A673 (cell line): ENCODE measurements around the gene DCLK2. TPM values are rescaled to one million over a fixed set of nuclear protein-coding genes. Genes with fewer than 3 reads are reported as not detected.

ENCODE experiments used
- BruUV-seq: library from RNA; stranded (reverse); fragments of 400-500 nt; replicated peaks from 2 replicates; lab custom pipeline; 2021; lab: Mats Ljungman, UMichigan
- CTCF ChIA-PET: fragments of 300-600 bp; sonication (Branson Sonifier 250); formaldehyde crosslinking; loops from one replicate; lab custom pipeline; 2022; ENCODE audit warnings: antibody characterized with exemption; lab: Charles Lee
- POLR2A ChIA-PET: fragments of 300-600 bp; sonication (Branson Sonifier 250); formaldehyde crosslinking; loops from one replicate; lab custom pipeline; 2022; ENCODE audit warnings: antibody characterized with exemption; ENCODE audit not compliant: low non-redundant PET; lab: Charles Lee
- DNase-seq: peaks from one replicate; pipeline ENCODE4 v3.0.0-alpha.2; 2015; ENCODE audit warnings: low spot score
- H3K27ac ChIP-seq: fragments of 200-600 bp; sonication (generic); 2 replicates; pipeline ENCODE4 v1.5.1; 2016; ENCODE audit warnings: mixed run types, low read depth, mild to moderate bottlenecking, mixed read lengths, antibody characterized with exemption, low read length; ENCODE audit not compliant: poor library complexity, severe bottlenecking
- H3K27me3 ChIP-seq: fragments of 200-600 bp; sonication (generic); replicated peaks from 2 replicates; pipeline ENCODE4 v1.6.1; 2017; ENCODE audit warnings: mixed run types, low read depth, mild to moderate bottlenecking, mixed read lengths, antibody characterized with exemption, low read length; ENCODE audit not compliant: insufficient read depth, poor library complexity
- H3K36me3 ChIP-seq: fragments of 200-600 bp; sonication (generic); 2 replicates; pipeline ENCODE4 v1.6.1; 2016; ENCODE audit warnings: mixed run types, mild to moderate bottlenecking, mixed read lengths, antibody characterized with exemption, low read length; ENCODE audit not compliant: insufficient read depth, poor library complexity, severe bottlenecking
- H3K4me1 ChIP-seq: fragments of 200-600 bp; sonication (generic); 2 replicates; pipeline ENCODE4 v1.6.1; 2017; ENCODE audit warnings: mixed run types, mild to moderate bottlenecking, mixed read lengths, antibody characterized with exemption, low read length; ENCODE audit not compliant: insufficient read depth, poor library complexity, severe bottlenecking
- H3K4me3 ChIP-seq: fragments of 200-600 bp; sonication (generic); 2 replicates; pipeline ENCODE4 v1.5.1; 2016; ENCODE audit warnings: low read depth, mixed run types, mild to moderate bottlenecking, mixed read lengths, low read length; ENCODE audit not compliant: poor library complexity, severe bottlenecking
- H3K9me3 ChIP-seq: fragments of 200-600 bp; sonication (generic); 2 replicates; pipeline ENCODE4 v1.6.1; 2016; ENCODE audit warnings: mixed run types, low read depth, mild to moderate bottlenecking, mixed read lengths, antibody characterized with exemption, low read length; ENCODE audit not compliant: poor library complexity, severe bottlenecking
- CTCF ChIP-seq: fragments of 300-800, 200-600 bp; sonication (generic); conservative IDR thresholded peaks from 2 replicates; pipeline ENCODE4 v1.5.1; 2017; ENCODE audit warnings: low read depth, mild to moderate bottlenecking, antibody characterized with exemption, low read length, moderate library complexity, mixed read lengths
- EZH2 ChIP-seq: fragments of 200-600 bp; sonication (generic); IDR thresholded peaks from 2 replicates; pipeline ENCODE4 v1.6.1; 2017; ENCODE audit warnings: borderline replicate concordance, low read depth, mild to moderate bottlenecking, mixed read lengths, antibody characterized with exemption, low read length; ENCODE audit not compliant: poor library complexity, severe bottlenecking
- intact Hi-C: fragments of 100-400 bp; cut with micrococcal nuclease; formaldehyde crosslinking; loops from one replicate; pipeline ENCODE4 v1.10.0; 2022; ENCODE audit not compliant: unreplicated experiment
- total RNA-seq: library from RNA; stranded (reverse); gene quantifications from 2 replicates; pipeline ENCODE4 v1.2.3, GENCODE V29; 2021

Gene DCLK2
- total RNA-seq, 1 experiment from 2014 or later, result 4.9 TPM

DNA sequence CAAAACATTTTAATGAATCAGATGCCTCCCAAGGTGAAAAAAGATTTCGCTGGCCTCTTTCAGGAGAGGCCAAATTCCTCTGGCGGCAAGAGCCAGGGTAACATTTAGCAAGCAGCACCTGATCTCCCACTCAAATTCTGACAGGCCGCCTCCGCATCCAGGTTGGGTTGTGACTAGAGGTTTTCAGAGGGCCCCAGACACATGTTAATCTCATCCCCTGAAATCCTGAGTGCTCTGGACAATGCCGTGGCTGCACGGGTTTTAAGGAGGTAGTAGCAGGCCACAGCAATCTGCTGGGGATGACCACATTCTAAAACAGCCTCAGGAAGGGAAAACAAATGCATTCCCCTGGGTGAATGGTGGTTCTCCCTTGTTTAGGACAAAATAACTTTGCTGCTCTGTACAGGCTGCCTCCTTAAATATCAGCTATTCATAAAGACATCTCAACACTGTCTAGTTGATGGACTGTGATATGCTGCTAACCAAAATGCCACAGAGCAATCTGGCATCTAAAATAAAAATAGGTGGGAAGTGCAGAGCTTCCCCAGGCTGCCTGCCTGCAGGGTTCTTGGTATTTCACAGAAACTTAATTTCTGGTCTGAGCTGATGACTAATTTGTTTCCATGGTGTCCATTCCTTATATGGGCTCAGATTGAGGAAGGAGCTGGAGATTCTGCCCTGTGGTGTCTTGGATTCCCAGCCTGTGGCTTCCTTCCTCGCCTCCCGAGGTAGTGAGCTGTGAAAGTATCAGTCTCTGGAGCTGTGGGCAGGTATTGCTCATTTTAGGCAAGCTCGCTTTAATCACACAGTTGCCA lies 202.0 kb downstream of the DCLK2 start:
- H3K4me3 ChIP-seq, result no peak overlapping the region
- intact Hi-C loops, result no loop called here
- POLR2A ChIA-PET, result interaction anchor here (0.7 kb wide), 1 partner anchor 49 kb away, joined by 3 read pairs; no protein-coding TSS in a partner anchor
- no peak for TF ChIP-seq EZH2
- TF ChIP-seq CTCF, result no peak
- CTCF ChIA-PET, result interaction anchor here (0.8 kb wide), 1 partner anchor 36 kb away, joined by 3 read pairs; no protein-coding TSS in a partner anchor
- no peaks in the 10 kb centered on the region for H3K9me3 ChIP-seq
- no peaks in the 10 kb centered on the region for H3K27me3 ChIP-seq
- no TSS peak for BruUV-seq
- H3K36me3 ChIP-seq, result no peaks in the 10 kb centered on the region
- H3K4me1 ChIP-seq, result peaks cover 13% of the 10 kb centered on the region
- H3K27ac ChIP-seq, result no peak overlapping the region
- peak; percentile 55 for DNase-seq

GRCh38 chr4:150280975-150281374 lies 202.7 kb downstream of the DCLK2 start:
- Histone ChIP-seq H3K9me3 (no peaks in the 10 kb centered on the region), H3K4me3 (no peak overlapping the region), H3K4me1 (peaks cover 13% of the 10 kb centered on the region), H3K36me3 (no peaks in the 10 kb centered on the region), H3K27ac (no peak overlapping the region), H3K27me3 (no peaks in the 10 kb centered on the region)
- POLR2A ChIA-PET, result interaction anchor here (0.7 kb wide), 1 partner anchor 50 kb away, joined by 3 read pairs; no protein-coding TSS in a partner anchor
- BruUV-seq, result no TSS peak
- intact Hi-C loops, result no loop called here
- no peak for DNase-seq
- CTCF ChIA-PET, result no interaction called here
- no peak for TF ChIP-seq EZH2
- TF ChIP-seq CTCF, result no peak

GRCh38 chr4:150283689-150284088 lies 205.4 kb downstream of the DCLK2 start:
- Histone ChIP-seq H3K4me1 (peaks cover 13% of the 10 kb centered on the region), H3K36me3 (no peaks in the 10 kb centered on the region), H3K9me3 (no peaks in the 10 kb centered on the region), H3K27ac (no peak overlapping the region), H3K4me3 (no peak overlapping the region), H3K27me3 (no peaks in the 10 kb centered on the region)
- no peak for DNase-seq
- ChIA-PET POLR2A (interaction anchor here (0.6 kb wide), 1 partner anchor 630 kb away, joined by 7 read pairs; no protein-coding TSS in a partner anchor), CTCF (interaction anchor here (0.6 kb wide), 1 partner anchor 579 kb away, joined by 3 read pairs; no protein-coding TSS in a partner anchor)
- BruUV-seq, result no TSS peak
- intact Hi-C loops, result no loop called here
- TF ChIP-seq CTCF (no peak), EZH2 (no peak)
